CD4-positive, alpha-beta T cell (primary cell): ENCODE results near the gene NLGN1. TPM values are rescaled to one million over a fixed set of nuclear protein-coding genes. Genes with fewer than 3 reads are reported as not detected.

Source experiments
- ATAC-seq: fragments of 200-7000 bp; cut with Tn5 transposase; one replicate; pipeline ENCODE4 v1.10.0; 2022; ENCODE audit warnings: mild to moderate bottlenecking; ENCODE audit not compliant: poor library complexity
- CTCF ChIA-PET: fragments of 350-600 bp; sonication (Branson Sonifier 250); formaldehyde crosslinking; loops from one replicate; lab custom pipeline; 2021; ENCODE audit warnings: antibody characterized with exemption, inconsistent platforms; lab: Charles Lee
- POLR2A ChIA-PET: fragments of 350-600 bp; sonication (Branson Sonifier 250); formaldehyde crosslinking; loops from one replicate; lab custom pipeline; 2021; ENCODE audit warnings: antibody characterized with exemption, inconsistent platforms; lab: Charles Lee
- DNase-seq, 14 experiments: peaks; one replicate each; pipeline ENCODE4 v3.0.0-alpha.2; 2013 to 2020; ENCODE audit warnings: mixed read lengths in 2 of 14
- H3K27ac ChIP-seq, 2 donors: one replicate each; pipeline versions ENCODE4 v1.5.1 to v1.7.0; 2013; ENCODE audit warnings: low read length in 2 of 2, low read depth in 1 of 2, mild to moderate bottlenecking in 1 of 2
- H3K27me3 ChIP-seq, 2 experiments: 1 replicate in 1 of 2; 2 replicates in 1 of 2; pipeline versions ENCODE4 v1.6.1 to v1.7.0; 2013; ENCODE audit warnings: low read length in 2 of 2, control low read depth in 1 of 2, mild to moderate bottlenecking in 1 of 2, moderate library complexity in 1 of 2; ENCODE audit not compliant: insufficient read depth in 2 of 2, control insufficient read depth in 1 of 2
- H3K36me3 ChIP-seq: one replicate; pipeline ENCODE4 v1.6.1; 2013; ENCODE audit warnings: low read length, control low read depth; ENCODE audit not compliant: insufficient read depth
- H3K4me1 ChIP-seq: one replicate; pipeline ENCODE4 v1.6.1; 2013; ENCODE audit warnings: low read length, control low read depth; ENCODE audit not compliant: insufficient read depth
- H3K4me3 ChIP-seq: one replicate; pipeline ENCODE4 v1.5.1; 2013; ENCODE audit warnings: mild to moderate bottlenecking, low read length, moderate library complexity
- H3K9me3 ChIP-seq, 2 experiments: 1 replicate in 1 of 2; 2 replicates in 1 of 2; pipeline versions ENCODE4 v1.6.1 to v1.7.0; 2013; ENCODE audit warnings: low read length in 2 of 2, mild to moderate bottlenecking in 2 of 2, control low read depth in 1 of 2, moderate library complexity in 1 of 2; ENCODE audit not compliant: control insufficient read depth in 1 of 2, insufficient read depth in 1 of 2
- H3K27ac Mint-ChIP-seq: one replicate; pipeline ENCODE4 v1.8.0; 2020; ENCODE audit warnings: mixed read lengths
- H3K27me3 Mint-ChIP-seq: one replicate; pipeline ENCODE4 v1.8.0; 2021; ENCODE audit warnings: mixed read lengths
- H3K36me3 Mint-ChIP-seq: one replicate; pipeline ENCODE4 v1.8.0; 2021; ENCODE audit warnings: low read depth, mixed read lengths
- H3K4me1 Mint-ChIP-seq: one replicate; pipeline ENCODE4 v1.8.0; 2021; ENCODE audit warnings: low read depth, mixed read lengths
- H3K4me3 Mint-ChIP-seq: one replicate; pipeline ENCODE4 v1.8.0; 2020; ENCODE audit warnings: mild to moderate bottlenecking, mixed read lengths
- H3K9me3 Mint-ChIP-seq: one replicate; pipeline ENCODE4 v1.8.0; 2020; ENCODE audit warnings: mixed read lengths
- CTCF ChIP-seq: fragments of 200-600 bp; IDR thresholded peaks from one replicate; pipeline ENCODE4 v1.8.0; 2022; ENCODE audit warnings: antibody characterized with exemption, mild to moderate bottlenecking
- intact Hi-C, 2 experiments: fragments of 100-400 bp; cut with DNase I in 1 of 2; cut with micrococcal nuclease in 1 of 2; formaldehyde crosslinking; loops; one replicate each; pipeline versions ENCODE4 v1.15.1 to v1.9.0; 2023 to 2025; cut with DNase I, micrococcal nuclease
- total RNA-seq, 174 experiments: library from RNA in 2 of 174; stranded (reverse) in 2 of 174; gene quantifications; one replicate each; pipeline ENCODE4 v1.2.3 and lab custom pipeline; 2021 to 2026

NLGN1 gene
- total RNA-seq, 2 experiments from 2014 or later, result not detected

GRCh38 chr3:173865900-173866498 lies 468.5 kb downstream of the NLGN1 start:
- no peaks in the 10 kb centered on the region for H3K36me3 Mint-ChIP-seq
- Histone ChIP-seq H3K27me3 (no peaks in the 10 kb centered on the region), H3K9me3 (peaks cover 0 to 3% of the 10 kb centered on the region in 2 experiments), H3K4me3 (no peak overlapping the region), H3K27ac (no peak overlapping the region), H3K4me1 (no peaks in the 10 kb centered on the region), H3K36me3 (no peaks in the 10 kb centered on the region)
- DNase-seq (no peak), ATAC-seq (no peak)
- no peak overlapping the region for H3K27ac Mint-ChIP-seq
- no peak for TF ChIP-seq CTCF
- ChIA-PET POLR2A (no interaction called here), CTCF (no interaction called here)
- no peak overlapping the region for H3K4me3 Mint-ChIP-seq
- intact Hi-C loops, result no loop called here
- H3K4me1 Mint-ChIP-seq, result no peaks in the 10 kb centered on the region
- H3K27me3 Mint-ChIP-seq, result no peaks in the 10 kb centered on the region
- H3K9me3 Mint-ChIP-seq, result no peaks in the 10 kb centered on the region

- ATAC-seq (no peak), DNase-seq (no peak)
- Mint-ChIP-seq H3K4me1 (no peaks in the 10 kb centered on the region), H3K9me3 (peaks cover 4% of the 10 kb centered on the region), H3K36me3 (no peaks in the 10 kb centered on the region), H3K27ac (no peak overlapping the region), H3K4me3 (no peak overlapping the region), H3K27me3 (no peaks in the 10 kb centered on the region)
- no peak for TF ChIP-seq CTCF
- H3K27me3 ChIP-seq, result no peaks in the 10 kb centered on the region
- no peak overlapping the region for H3K27ac ChIP-seq
- CTCF ChIA-PET, result no interaction called here
- H3K9me3 ChIP-seq, result peaks cover 0 to 3% of the 10 kb centered on the region in 2 experiments
- H3K4me3 ChIP-seq, result no peak overlapping the region
- H3K36me3 ChIP-seq, result no peaks in the 10 kb centered on the region
- POLR2A ChIA-PET, result no interaction called here
- H3K4me1 ChIP-seq, result no peaks in the 10 kb centered on the region
- intact Hi-C loops, result no loop called here
Measured at GRCh38 chr3:173869766-173870165, 472.2 kb downstream of the NLGN1 start.

- H3K36me3 ChIP-seq, result no peaks in the 10 kb centered on the region
- peaks cover 4% of the 10 kb centered on the region for H3K9me3 Mint-ChIP-seq
- no peak overlapping the region for H3K4me3 Mint-ChIP-seq
- DNase-seq, result no peak
- H3K4me3 ChIP-seq, result no peak overlapping the region
- no peaks in the 10 kb centered on the region for H3K27me3 Mint-ChIP-seq
- H3K27me3 ChIP-seq, result no peaks in the 10 kb centered on the region
- intact Hi-C loops, result no loop called here
- no peak overlapping the region for H3K27ac ChIP-seq
- no peaks in the 10 kb centered on the region for H3K36me3 Mint-ChIP-seq
- H3K4me1 ChIP-seq, result no peaks in the 10 kb centered on the region
- peaks cover 0 to 3% of the 10 kb centered on the region in 2 experiments for H3K9me3 ChIP-seq
- ATAC-seq, result no peak
- POLR2A ChIA-PET, result no interaction called here
- H3K4me1 Mint-ChIP-seq, result no peaks in the 10 kb centered on the region
- CTCF ChIA-PET, result no interaction called here
- H3K27ac Mint-ChIP-seq, result no peak overlapping the region
- no peak for TF ChIP-seq CTCF
Measured at GRCh38 chr3:173870976-173871375, 473.4 kb downstream of the NLGN1 start.
